GM18867 (cell line): ENCODE results near the gene RITA1.

Source experiments
- ATAC-seq: cut with Tn5 transposase; IDR thresholded peaks from one replicate; pipeline ENCODE4 v1.9.1; 2021; ENCODE audit warnings: mild to moderate bottlenecking, moderate library complexity; ENCODE audit not compliant: unreplicated experiment

RITA1 gene

GRCh38 chr12:113173081-113173698 lies 12.3 kb upstream of the RITA1 start:
- ATAC-seq: no peak

DNA sequence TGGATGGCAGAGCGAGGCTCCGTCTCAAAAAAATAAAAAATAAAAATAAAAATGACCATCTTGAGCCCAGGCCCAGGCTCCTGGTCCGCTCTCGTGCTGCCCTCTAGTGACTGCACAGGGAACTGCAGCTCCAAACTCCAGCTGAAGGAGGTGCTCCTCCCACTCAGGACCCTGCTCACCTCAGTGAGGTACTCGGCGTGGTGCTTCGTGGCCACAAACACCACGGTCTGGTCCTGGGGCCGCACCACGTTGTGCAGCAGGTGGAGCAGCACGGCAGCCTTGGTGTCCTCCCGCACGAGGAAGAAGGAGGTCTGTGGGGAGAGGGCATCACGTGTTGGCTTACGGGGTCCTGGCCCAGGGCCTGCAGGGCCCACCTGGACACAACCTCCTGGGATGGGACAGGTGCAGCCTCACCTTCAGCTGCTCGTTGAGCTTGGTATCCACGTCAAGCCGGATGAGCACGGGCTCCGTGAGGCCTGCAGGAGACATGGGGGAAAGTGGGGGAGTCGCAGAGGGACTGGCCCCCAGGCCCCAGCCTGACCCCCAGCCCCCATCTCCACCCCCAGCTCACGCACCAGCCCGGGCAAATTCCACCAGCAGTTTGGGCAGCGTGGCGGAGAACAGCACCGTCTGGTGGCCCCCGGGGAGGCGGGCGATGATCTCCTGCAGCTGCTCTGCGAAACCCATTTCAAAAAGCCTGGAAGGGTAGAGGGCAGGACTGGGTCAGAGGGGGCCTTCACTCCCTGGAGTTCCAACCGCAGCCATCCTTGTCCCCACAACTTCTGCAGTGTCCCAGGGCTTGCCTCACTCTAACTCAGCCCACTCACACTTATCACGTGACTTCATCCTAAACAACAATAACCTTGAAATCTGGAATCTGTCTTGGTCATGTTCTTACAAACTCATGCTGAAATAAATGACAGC lies 10.8 kb upstream of the RITA1 start:
- no peak for ATAC-seq

- ATAC-seq: no peak
Observed at GRCh38 chr12:113179023-113179422, 6.5 kb upstream of the RITA1 start.

DNA sequence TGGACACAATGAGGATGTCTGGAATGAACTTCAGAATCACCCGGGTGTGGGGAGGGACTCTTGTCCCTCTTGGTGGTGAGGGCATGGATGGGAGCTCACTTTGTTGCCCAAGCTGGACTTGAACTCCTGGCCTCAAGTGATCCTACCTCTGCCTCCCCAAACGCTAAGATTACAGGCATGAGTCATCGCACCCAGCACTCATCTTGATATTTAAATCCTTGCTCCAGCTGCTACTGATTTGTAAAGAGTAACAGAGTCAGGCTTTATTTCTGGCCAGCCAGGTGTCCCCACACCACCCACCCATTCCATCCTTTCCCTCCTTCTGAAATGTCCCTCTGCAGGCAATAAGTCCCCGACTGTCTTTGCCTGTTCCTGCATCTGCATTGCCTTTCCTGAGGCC lies 5.2 kb upstream of the RITA1 start:
- no peak for ATAC-seq

GRCh38 chr12:113181975-113182374 lies 3.5 kb upstream of the RITA1 start:
- no peak for ATAC-seq

- ATAC-seq: no peak
Observed at GRCh38 chr12:113183030-113183589, 2.4 kb upstream of the RITA1 start.

DNA sequence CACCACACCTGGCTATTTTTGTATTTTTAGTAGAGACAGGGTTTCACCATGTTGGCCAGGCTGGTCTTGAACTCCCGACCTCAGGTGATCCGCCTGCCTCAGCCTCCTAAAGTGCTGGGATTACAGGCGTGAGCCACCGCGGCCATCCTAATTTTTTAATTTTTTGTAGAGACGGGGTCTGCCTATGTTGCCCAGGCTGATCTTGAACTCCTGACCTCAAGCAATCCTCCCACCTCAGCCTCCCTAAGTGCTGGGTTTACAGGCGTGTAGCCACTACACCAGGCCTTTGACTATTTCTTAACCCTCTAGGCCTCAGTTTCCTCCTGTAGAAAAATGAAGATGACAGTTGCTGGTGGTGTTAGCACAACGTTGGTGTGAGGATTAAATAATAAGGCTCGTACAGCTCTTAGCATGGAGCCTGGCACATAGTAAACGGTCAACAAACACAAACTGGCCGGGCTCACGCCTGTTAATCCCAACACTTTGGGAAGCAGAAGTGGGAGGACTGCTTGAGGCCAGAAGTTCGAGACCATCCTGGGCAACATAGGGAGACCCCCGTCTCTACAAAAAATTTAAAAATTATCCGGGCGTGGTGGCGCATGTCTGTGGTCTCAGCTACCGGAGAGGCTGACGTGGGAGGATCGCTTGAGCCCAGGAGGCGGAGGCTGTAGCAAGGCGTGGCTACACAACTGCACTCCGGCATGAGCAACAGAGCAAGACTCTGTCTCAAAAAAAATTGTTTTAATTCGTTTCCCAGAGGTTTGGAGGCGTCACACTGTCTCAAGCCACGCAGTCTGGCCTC lies 1.2 kb upstream of the RITA1 start:
- peak; percentile 52 for ATAC-seq

GRCh38 chr12:113184900-113185179 lies 681 bp upstream of the RITA1 start:
- ATAC-seq: peak; percentile 71

DNA sequence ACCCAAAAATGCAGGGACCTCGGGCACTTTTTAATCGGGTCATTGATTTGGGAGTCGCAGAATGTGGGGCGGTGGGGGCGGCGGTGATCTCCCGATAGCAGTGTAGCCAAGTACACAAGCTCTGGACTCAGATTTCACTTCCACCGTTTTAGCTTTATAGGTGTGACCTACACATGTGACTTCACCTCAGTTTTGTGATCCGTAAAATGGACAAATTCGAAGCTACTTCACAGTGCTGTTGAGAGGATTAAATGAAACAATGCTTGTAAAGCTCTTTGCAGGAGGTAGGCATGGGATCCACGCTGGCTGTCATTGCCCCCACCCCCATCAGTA lies 478 bp downstream of the RITA1 start:
- no peak for ATAC-seq

- no peak for ATAC-seq
Observed at GRCh38 chr12:113186666-113187325, 1.3 kb downstream of the RITA1 start.

- no peak for ATAC-seq
Observed at GRCh38 chr12:113189361-113189760, 3.8 kb downstream of the RITA1 start.

- ATAC-seq: no peak
Observed at GRCh38 chr12:113190761-113191160, 5.2 kb downstream of the RITA1 start.

- ATAC-seq: no peak
Observed at GRCh38 chr12:113191227-113191626, 5.7 kb downstream of the RITA1 start.

- ATAC-seq: no peak
Observed at GRCh38 chr12:113194971-113195391, 9.5 kb downstream of the RITA1 start.

DNA sequence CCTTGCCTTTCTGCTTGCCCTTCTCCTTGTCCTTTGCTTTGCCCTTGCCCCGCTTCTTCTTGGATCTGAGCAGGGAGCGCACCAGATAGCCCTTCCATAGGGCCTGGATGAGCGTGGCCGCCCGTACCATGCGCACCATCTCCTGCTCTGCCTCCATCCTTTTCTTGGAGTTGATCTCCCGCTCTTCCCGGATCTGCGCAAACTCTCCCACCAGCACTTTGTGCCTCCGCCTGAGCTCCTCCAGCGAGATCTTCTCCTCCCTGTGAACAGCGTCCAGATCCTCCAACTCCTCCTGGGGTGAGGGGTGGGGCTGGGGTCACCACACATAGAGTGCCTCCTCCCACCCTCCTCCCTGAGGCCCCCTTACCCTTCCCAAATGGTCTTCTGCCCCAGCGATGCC lies 10.1 kb downstream of the RITA1 start:
- ATAC-seq: no peak

DNA sequence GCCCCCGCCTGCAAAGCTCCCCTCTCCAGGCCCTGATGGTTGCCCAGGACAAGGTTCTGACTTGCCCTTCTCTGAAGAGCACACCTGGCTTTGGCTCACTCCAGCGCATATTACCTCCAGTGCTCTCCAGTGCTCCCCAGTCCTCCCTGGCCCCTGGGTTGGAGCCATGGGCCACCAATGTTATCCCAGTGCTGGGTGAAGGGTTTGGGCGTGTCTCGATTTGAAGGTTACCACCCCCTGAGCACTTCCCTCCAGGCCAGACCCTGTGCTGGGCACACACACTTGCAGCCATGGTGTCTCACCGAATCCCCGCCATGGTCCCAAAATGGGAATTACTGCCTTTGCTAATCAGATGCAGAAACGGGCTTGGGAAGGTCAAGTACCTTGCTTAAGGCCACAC lies 11.1 kb downstream of the RITA1 start:
- ATAC-seq: no peak

GRCh38 chr12:113196990-113197389 lies 11.5 kb downstream of the RITA1 start:
- peak; percentile 76 for ATAC-seq

GRCh38 chr12:113197518-113198077 lies 12.1 kb downstream of the RITA1 start:
- ATAC-seq: no peak

DNA sequence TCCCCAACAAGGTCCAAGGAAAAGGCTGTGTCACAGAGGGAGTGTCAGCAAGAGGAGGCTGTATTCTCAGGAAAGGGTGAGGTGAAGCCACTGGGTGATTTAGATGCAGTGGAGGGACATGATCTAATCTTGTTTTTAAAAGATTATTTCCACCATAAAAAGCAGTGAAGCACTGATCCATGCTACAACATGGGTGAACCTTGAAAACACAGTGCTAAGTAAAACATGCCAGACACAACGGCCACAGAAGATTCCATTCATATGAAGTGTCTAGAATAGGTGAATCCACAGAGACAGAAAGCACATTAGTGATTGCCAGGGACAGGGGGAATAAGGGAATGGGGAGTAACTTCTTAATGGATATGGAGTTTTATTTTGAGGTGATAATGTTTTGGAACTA lies 12.8 kb downstream of the RITA1 start:
- no peak for ATAC-seq

GRCh38 chr12:113200021-113200797 lies 14.7 kb downstream of the RITA1 start:
- no peak for ATAC-seq
